Mesenchymal stem cell (in vitro differentiated cells and primary cell): Measurements from ENCODE around the gene MEGF11.

Experiments used
- DNase-seq: peaks from one replicate; pipeline ENCODE4 v3.0.0-alpha.2; 2013
- H2AFZ ChIP-seq: one replicate; pipeline ENCODE4 v1.6.1; 2013; ENCODE audit warnings: low read depth, mild to moderate bottlenecking, control low read depth, inconsistent platforms, low read length, moderate library complexity
- H2AK5ac ChIP-seq: 2 replicates; pipeline ENCODE4 v1.6.1; 2013; ENCODE audit warnings: low read length, moderate library complexity, mild to moderate bottlenecking, inconsistent platforms; ENCODE audit not compliant: severe bottlenecking
- H2BK120ac ChIP-seq: one replicate; pipeline ENCODE4 v1.6.1; 2013; ENCODE audit warnings: low read depth, mild to moderate bottlenecking, inconsistent platforms, low read length, moderate library complexity
- H2BK12ac ChIP-seq, 2 experiments: one replicate each; pipeline ENCODE4 v1.6.1; 2013; ENCODE audit warnings: inconsistent platforms in 2 of 2, low read length in 2 of 2, mild to moderate bottlenecking in 2 of 2, moderate library complexity in 2 of 2, control low read depth in 1 of 2
- H2BK15ac ChIP-seq: one replicate; pipeline ENCODE4 v1.6.1; 2013; ENCODE audit warnings: mild to moderate bottlenecking, low read depth, inconsistent platforms; ENCODE audit not compliant: poor library complexity, severe bottlenecking
- H2BK5ac ChIP-seq: 2 replicates; pipeline ENCODE4 v1.6.1; 2013; ENCODE audit warnings: low read depth, mild to moderate bottlenecking, low read length, control low read depth, inconsistent platforms; ENCODE audit not compliant: poor library complexity, severe bottlenecking
- H3K14ac ChIP-seq, 2 experiments: one replicate each; pipeline ENCODE4 v1.6.1; 2013; ENCODE audit warnings: inconsistent platforms in 2 of 2, low read length in 2 of 2, control low read depth in 1 of 2, mild to moderate bottlenecking in 1 of 2, moderate library complexity in 1 of 2
- H3K18ac ChIP-seq, 2 experiments: one replicate each; pipeline ENCODE4 v1.6.1; 2013; ENCODE audit warnings: inconsistent platforms in 2 of 2, low read length in 2 of 2, control low read depth in 1 of 2, low read depth in 1 of 2, mild to moderate bottlenecking in 1 of 2
- H3K23ac ChIP-seq, 2 experiments: one replicate each; pipeline ENCODE4 v1.6.1; 2013; ENCODE audit warnings: inconsistent platforms in 2 of 2, low read length in 2 of 2, mild to moderate bottlenecking in 2 of 2, moderate library complexity in 2 of 2, control low read depth in 1 of 2
- H3K27ac ChIP-seq: 2 replicates; pipeline ENCODE4 v1.5.1; 2013; ENCODE audit warnings: mild to moderate bottlenecking, moderate library complexity, low read length, control low read depth, inconsistent platforms; ENCODE audit not compliant: poor library complexity, severe bottlenecking
- H3K27me3 ChIP-seq, 2 experiments: 2 replicates each; pipeline versions ENCODE4 v1.6.1 to v1.7.0; 2013; ENCODE audit warnings: low read length in 2 of 2, mild to moderate bottlenecking in 2 of 2, moderate library complexity in 2 of 2, control low read depth in 1 of 2, inconsistent platforms in 1 of 2; ENCODE audit not compliant: control insufficient read depth in 1 of 2, insufficient read depth in 1 of 2
- H3K36me3 ChIP-seq, 2 experiments: 2 replicates each; pipeline versions ENCODE4 v1.6.1 to v1.7.0; 2013; ENCODE audit warnings: low read length in 2 of 2, control low read depth in 1 of 2, inconsistent platforms in 1 of 2, low read depth in 1 of 2, mild to moderate bottlenecking in 1 of 2; ENCODE audit not compliant: insufficient read depth in 2 of 2, control insufficient read depth in 1 of 2
- H3K4ac ChIP-seq, 2 experiments: one replicate each; pipeline ENCODE4 v1.6.1; 2013; ENCODE audit warnings: inconsistent platforms in 2 of 2, low read length in 2 of 2, mild to moderate bottlenecking in 2 of 2, moderate library complexity in 2 of 2, control low read depth in 1 of 2, low read depth in 1 of 2
- H3K4me1 ChIP-seq: 2 replicates; pipeline ENCODE4 v1.6.1; 2013; ENCODE audit warnings: low read depth, low read length, control low read depth; ENCODE audit not compliant: control insufficient read depth, insufficient read depth
- H3K4me2 ChIP-seq: 2 replicates; pipeline ENCODE4 v1.6.1; 2013; ENCODE audit warnings: low read length, mild to moderate bottlenecking, inconsistent platforms; ENCODE audit not compliant: poor library complexity, severe bottlenecking
- H3K4me3 ChIP-seq, 2 experiments: 2 replicates each; pipeline versions ENCODE4 v1.5.1 to v1.7.0; 2013; ENCODE audit warnings: low read length in 2 of 2, mild to moderate bottlenecking in 2 of 2, control low read depth in 1 of 2, low read depth in 1 of 2; ENCODE audit not compliant: insufficient read depth in 1 of 2
- H3K79me1 ChIP-seq: replicated peaks from 2 replicates; pipeline ENCODE4 v1.6.1; 2013; ENCODE audit warnings: mild to moderate bottlenecking, control low read depth, low read length, inconsistent platforms; ENCODE audit not compliant: poor library complexity, severe bottlenecking
- H3K9ac ChIP-seq: 2 replicates; pipeline ENCODE4 v1.7.0; 2013; ENCODE audit warnings: mild to moderate bottlenecking, low read length, moderate library complexity
- H3K9me3 ChIP-seq: 2 replicates; pipeline ENCODE4 v1.7.0; 2013; ENCODE audit warnings: mild to moderate bottlenecking, low read length; ENCODE audit not compliant: control insufficient read depth
- H4K8ac ChIP-seq: one replicate; pipeline ENCODE4 v1.6.1; 2013; ENCODE audit warnings: inconsistent platforms, mild to moderate bottlenecking, low read length, moderate library complexity
- H4K91ac ChIP-seq: one replicate; pipeline ENCODE4 v1.6.1; 2013; ENCODE audit warnings: mild to moderate bottlenecking, low read length, inconsistent platforms
- WGBS: methylation state at CpG from one replicate; pipeline ENCODE4 v1.1.7; 2013; ENCODE audit warnings: mixed read lengths; 5-methylcytosine and 5-hydroxymethylcytosine counted together

Gene MEGF11

DNA sequence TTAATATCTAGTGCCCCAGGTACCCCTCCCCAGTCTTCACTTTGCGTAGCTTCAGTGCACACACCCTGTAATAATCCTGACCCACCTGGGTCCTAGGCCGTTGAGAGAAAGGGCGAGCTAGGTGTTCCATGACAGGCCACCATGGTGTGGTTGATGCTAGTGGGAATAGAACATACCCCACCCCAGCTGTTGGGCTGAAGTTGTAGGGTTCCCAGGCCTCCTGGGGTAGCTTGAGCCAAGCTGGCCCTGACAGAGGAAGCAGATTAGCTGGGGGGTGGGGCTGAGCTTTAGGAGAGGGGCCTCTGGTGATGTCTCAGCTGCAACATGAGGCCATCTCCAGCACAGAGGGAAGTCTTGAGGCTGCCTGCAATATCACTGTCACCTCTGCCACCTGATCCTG is 343.7 kb downstream of the MEGF11 start:
- 88% methylated on average over 2 of the region's 3 CpGs for WGBS
- Histone ChIP-seq H2BK15ac (no peak overlapping the region), H2AK5ac (no peak overlapping the region), H3K27me3 (no peaks in the 10 kb centered on the region), H3K4me2 (no peak overlapping the region), H2AFZ (no peak overlapping the region), H3K23ac (no peak overlapping the region), H2BK5ac (no peak overlapping the region), H3K27ac (no peak overlapping the region), H4K8ac (no peak overlapping the region), H3K9ac (no peak overlapping the region), H3K4me3 (no peak overlapping the region), H3K36me3 (peaks cover 64 to 69% of the 10 kb centered on the region in 2 experiments), H3K18ac (no peak overlapping the region), H3K4me1 (no peaks in the 10 kb centered on the region), H2BK12ac (no peak overlapping the region), H2BK120ac (no peak overlapping the region), H3K14ac (no peak overlapping the region), H3K4ac (no peak overlapping the region), H3K79me1 (peaks cover 46% of the 10 kb centered on the region), H3K9me3 (no peaks in the 10 kb centered on the region), H4K91ac (no peak overlapping the region)
- no peak for DNase-seq

DNA sequence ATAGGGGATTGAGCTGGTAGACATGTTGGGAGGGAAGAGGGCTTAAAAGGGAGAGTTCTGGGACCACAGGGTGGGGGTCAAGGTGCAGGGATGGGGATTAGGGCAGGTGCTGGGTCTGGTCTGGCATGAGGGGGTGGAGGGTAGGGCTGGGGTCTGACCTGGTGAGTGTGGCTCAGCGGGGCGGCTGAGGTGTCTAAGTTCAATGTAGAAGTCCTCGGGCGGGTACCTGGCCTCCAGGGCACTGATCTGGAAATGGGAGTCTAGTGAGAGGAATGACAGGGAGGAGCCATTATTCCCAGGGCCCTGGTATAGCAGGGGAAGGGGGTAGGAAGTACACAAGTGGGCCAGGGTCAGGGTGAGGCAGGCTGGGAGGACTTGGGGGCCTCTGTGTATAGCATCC is 344.7 kb downstream of the MEGF11 start:
- no peaks in the 10 kb centered on the region for H3K27me3 ChIP-seq
- WGBS: 94% methylated on average over 4 of the region's 4 CpGs
- H3K23ac ChIP-seq: no peak overlapping the region
- no peak overlapping the region for H4K8ac ChIP-seq
- no peak overlapping the region for H3K27ac ChIP-seq
- DNase-seq: no peak
- H3K4ac ChIP-seq: no peak overlapping the region
- H2AK5ac ChIP-seq: no peak overlapping the region
- H2AFZ ChIP-seq: no peak overlapping the region
- no peaks in the 10 kb centered on the region for H3K4me1 ChIP-seq
- H2BK5ac ChIP-seq: no peak overlapping the region
- no peaks in the 10 kb centered on the region for H3K9me3 ChIP-seq
- no peak overlapping the region for H3K4me2 ChIP-seq
- no peak overlapping the region for H3K4me3 ChIP-seq
- no peak overlapping the region for H2BK12ac ChIP-seq
- peaks cover 53% of the 10 kb centered on the region for H3K79me1 ChIP-seq
- H4K91ac ChIP-seq: no peak overlapping the region
- no peak overlapping the region for H2BK15ac ChIP-seq
- peaks cover 65 to 78% of the 10 kb centered on the region in 2 experiments for H3K36me3 ChIP-seq
- no peak overlapping the region for H3K18ac ChIP-seq
- H3K9ac ChIP-seq: no peak overlapping the region
- H3K14ac ChIP-seq: no peak overlapping the region
- no peak overlapping the region for H2BK120ac ChIP-seq

DNA sequence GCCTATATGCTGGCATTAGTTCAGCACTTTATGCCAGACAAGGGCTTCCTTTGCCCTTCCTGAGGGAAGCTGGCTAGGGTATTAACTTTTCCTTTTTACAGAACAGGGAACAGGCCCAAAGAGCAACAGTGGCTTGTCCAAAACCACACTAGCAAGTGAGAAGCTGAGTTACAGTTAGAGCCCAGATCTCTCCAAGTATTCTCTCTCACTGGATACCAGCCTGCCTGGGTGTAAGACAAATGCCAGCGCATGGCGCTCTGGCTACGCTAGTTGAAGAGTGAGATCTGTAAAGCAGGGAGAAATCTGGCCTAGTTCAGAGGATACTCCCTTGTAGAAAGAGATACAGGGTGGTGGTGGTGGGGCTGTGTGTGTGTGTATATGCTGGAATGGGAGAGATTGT is 345.9 kb downstream of the MEGF11 start:
- Histone ChIP-seq H2BK12ac (no peak overlapping the region), H3K4me1 (peaks cover 5% of the 10 kb centered on the region), H3K79me1 (peaks cover 50% of the 10 kb centered on the region), H3K14ac (no peak overlapping the region), H3K23ac (no peak overlapping the region), H3K27ac (no peak overlapping the region), H3K4ac (no peak overlapping the region), H3K9me3 (no peaks in the 10 kb centered on the region), H4K8ac (no peak overlapping the region), H2AFZ (no peak overlapping the region), H2BK15ac (no peak overlapping the region), H3K27me3 (no peaks in the 10 kb centered on the region), H4K91ac (no peak overlapping the region), H3K36me3 (peaks cover 55 to 88% of the 10 kb centered on the region in 2 experiments), H2AK5ac (no peak overlapping the region), H2BK120ac (no peak overlapping the region), H3K9ac (no peak overlapping the region), H2BK5ac (no peak overlapping the region), H3K4me3 (no peak overlapping the region), H3K4me2 (no peak overlapping the region), H3K18ac (no peak overlapping the region)
- no peak for DNase-seq
- 98% methylated on average over 3 of the region's 3 CpGs for WGBS

DNA sequence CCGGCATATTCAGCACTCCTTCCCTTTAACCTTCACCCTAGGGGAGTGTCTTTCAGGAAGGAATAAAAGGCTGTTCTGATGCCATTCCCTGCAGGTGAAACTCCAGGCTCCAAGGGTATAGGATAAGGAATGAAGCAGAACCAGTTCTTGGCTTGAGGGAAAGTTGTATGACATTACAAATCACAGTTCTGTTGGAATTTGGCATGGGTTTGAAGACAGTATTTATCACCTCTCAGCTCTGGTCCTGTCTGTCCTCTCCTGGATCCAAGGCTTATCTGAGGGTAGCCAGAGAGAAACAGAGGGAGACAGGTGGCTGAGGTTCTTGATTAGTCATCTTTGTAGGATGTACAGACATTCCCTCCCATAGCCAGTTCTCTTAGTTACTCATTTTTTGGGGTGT is 347.2 kb downstream of the MEGF11 start:
- Histone ChIP-seq H3K4me3 (no peak overlapping the region), H2AK5ac (no peak overlapping the region), H4K91ac (no peak overlapping the region), H3K27me3 (no peaks in the 10 kb centered on the region), H3K4me2 (no peak overlapping the region), H3K79me1 (peaks cover 53% of the 10 kb centered on the region), H3K4ac (no peak overlapping the region), H2BK120ac (no peak overlapping the region), H4K8ac (no peak overlapping the region), H2AFZ (no peak overlapping the region), H3K36me3 (peaks cover 46 to 89% of the 10 kb centered on the region in 2 experiments), H2BK12ac (no peak overlapping the region), H2BK5ac (no peak overlapping the region), H3K18ac (no peak overlapping the region), H3K9ac (no peak overlapping the region), H3K27ac (no peak overlapping the region), H3K23ac (no peak overlapping the region), H3K4me1 (peaks cover 10% of the 10 kb centered on the region), H3K9me3 (no peaks in the 10 kb centered on the region), H2BK15ac (no peak overlapping the region), H3K14ac (no peak overlapping the region)
- DNase-seq: no peak
- WGBS: no CpG with 5 or more reads among the region's 1 CpG
